GM19372 (cell line): ENCODE results near the gene UNC5B.
"Not testable (repeated sequence)": the region's sequence is repeated elsewhere in the genome, so short reads cannot be mapped to it uniquely, and the experiment has no call there.

ENCODE experiments used
- ATAC-seq: cut with Tn5 transposase; IDR thresholded peaks from one replicate; pipeline ENCODE4 v1.9.1; 2021; ENCODE audit warnings: mild to moderate bottlenecking, low read depth, moderate library complexity; ENCODE audit not compliant: unreplicated experiment

UNC5B gene

DNA sequence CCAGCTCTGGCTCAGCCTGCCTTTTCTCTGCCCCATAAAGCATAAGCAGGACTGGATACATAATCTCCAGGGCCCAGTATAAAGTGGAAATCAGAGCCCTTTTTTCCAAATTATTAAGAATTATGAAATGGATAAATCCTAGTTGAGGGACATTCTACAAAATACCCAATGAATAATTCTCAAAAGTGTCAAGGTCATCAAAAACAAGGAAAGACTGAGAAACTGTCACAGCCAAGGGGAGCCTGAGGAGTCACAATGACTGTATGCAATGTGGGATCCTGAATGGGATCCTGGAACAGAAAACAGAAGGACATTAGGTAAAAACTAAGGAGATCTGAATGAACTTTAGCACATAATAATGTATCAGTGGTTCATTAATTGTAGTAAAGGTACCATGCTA is 4.8 kb upstream of the UNC5B start:
- ATAC-seq, result no peak

DNA sequence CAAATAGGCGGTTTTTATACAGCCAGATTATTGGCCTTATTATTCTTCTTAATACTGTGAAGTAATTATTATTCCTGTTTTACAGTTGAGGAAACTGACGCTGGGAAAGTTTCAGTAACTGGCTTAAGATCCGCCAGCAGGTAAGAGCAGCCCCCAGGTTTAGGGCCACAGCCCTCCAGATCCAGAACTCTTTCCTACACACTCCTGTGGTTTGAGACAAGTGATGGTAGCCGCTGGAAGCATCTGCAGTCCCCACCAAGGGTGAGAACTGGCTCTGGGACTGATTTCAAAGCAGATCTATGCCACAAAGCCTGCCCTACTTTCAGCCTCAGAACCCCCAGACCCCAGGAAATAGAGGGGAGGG is 3.0 kb upstream of the UNC5B start:
- no peak for ATAC-seq

DNA sequence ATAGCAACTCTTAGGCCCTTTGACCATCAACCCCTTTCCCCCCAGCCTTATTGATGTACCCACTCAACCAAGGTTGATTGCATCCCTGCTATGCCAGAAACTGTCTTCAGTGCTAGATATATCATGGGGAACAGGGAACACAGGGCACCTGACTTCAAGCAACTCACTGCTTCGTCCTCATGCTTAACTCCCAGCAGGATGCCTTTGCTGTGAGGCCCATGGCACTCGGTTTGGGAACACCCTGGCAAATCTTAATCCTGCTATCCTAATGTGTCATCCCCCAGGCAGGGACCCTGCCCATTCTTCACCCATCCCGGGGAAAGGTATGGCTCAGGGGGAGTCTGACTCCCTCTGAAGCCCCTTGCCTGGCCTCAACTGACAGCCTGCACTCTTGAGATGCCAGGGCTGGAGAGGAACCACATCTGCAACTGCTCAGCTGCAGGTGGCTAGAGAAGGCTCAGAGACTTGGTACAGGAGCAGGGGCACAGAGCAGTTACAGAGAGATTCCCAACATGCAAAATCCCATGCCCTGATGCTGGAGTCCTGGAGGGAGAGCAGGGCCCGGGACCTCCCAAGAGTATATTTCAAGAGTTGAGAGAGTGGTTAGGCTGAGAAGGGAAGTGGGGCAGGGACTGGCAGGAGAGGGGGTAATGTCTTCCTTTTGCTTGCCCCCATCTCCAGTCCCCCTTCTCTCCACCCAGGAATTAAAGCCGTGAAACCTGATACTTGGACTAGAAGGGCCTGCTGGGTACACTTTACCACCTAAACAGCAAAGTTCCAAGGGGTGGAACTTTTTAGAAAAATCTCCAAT is 2.4 kb upstream of the UNC5B start:
- no peak for ATAC-seq

DNA sequence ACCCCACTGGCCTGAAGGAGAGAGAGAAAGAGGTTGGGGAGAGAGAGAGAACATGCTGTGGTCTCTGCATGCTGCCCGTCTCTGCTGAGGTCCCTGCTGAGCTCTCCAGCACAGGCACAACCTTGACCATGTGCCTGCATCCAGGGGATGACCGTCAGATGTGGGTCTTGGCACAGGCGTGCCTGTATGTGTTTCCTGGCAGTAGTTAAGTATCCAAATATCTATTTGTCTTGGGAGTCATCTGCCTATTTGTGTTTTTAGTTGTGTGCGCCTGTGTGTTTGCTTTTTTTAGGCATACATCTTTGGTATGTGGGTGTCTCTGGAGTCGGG is 1.9 kb upstream of the UNC5B start:
- no peak for ATAC-seq

DNA sequence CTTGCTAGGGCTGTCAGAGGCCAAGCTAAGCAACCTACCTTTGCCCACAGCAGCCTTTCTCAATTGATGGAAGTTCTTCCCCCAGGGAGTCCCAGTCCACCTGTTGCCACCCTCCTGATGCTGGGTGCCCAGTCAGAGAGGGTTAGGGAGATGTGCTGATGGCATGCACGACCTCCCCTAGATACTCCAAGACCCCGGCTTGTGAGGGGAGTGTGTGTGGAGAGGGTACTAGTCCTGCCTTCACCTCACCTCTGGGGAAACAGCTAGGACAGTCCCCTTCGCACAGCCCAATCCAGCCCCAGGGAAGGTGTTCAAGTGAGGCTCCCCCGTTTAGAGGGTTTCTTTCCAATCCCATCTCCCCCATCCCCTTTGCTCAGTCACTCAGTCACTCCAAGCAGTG is 1.3 kb upstream of the UNC5B start:
- ATAC-seq, result no peak

DNA sequence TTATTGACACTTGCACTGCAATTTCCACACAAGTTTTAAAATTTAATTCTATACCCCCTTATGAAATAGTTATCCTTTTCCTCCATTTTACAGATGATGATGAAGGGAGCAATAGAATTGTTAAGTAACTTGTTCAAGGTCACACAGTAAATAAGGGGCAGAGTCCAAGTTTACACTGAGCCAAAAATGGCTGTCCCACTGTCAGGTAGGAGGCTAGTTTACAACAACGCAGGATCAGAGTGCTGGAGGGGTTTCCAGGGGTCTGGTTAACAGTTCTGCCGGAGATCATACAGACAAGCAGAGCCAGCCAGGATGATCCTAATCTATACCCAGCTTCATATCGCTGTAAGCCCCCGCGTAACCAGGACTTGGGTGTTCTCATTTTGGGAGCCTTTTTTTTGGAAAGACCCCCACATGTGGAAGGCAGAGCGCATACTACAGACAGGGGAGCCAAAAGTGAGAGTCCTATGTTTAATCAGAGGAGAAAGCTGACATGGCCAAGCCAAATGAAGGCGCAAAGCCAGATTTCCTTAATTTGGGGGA is 524 bp upstream of the UNC5B start:
- ATAC-seq, result no peak

DNA sequence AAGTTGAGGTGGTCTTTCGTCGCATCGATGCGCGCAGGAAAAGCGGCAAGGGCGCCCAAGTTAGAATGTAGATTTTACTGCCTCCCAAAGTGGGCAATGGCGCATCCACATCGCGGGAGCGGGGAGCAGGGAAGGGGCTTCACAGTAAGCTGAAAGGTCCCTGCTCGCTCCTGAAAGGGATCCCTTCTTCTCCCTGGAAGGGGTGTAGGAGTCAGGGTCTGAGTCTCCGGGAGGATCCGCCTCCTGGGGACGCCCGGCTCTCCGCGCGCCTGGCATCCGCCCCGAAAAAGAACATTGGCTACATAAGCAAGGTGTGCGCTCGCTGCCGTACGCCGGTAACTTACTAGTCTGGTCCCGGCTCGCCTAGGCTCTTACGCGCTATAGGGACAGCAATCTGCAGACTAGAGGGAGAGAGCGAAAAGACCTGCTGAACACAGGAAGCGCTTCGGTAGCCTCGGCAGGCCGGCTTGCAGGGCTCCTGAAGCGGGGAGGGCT is 804 bp downstream of the UNC5B start:
- ATAC-seq, result no peak

DNA sequence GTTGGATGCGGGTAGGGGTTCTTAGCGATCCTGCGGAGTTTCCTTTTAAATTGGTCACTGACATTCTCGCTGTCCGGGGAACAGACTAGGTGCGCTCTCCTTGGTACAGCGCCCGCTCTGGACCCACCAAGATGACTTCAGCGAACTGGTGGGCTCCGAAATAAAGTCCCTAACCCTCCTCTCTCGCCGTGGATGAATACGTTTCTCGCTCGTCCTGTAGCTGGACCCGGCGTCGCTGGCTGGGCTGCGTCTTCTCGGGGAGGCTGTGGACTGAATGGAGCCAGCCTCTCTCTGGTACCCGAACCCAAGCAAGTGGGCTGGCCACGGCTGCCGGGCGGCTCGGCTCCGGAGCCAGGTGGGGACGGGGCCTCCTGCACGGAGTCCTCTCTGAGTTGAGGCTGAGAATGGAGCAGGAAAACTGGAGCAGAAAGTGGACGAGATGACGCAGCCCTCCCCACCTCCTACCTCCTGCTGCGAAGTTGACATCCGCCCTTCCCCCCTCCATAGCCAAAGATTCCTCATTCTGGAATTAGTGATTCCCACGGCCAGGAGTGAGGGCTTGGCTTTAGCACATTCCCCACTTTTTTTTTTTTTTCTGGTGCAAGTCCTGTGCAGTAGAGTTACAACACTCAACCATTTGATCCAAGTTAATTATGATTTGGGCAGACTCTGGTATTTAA is 1.5 kb downstream of the UNC5B start:
- no peak for ATAC-seq

DNA sequence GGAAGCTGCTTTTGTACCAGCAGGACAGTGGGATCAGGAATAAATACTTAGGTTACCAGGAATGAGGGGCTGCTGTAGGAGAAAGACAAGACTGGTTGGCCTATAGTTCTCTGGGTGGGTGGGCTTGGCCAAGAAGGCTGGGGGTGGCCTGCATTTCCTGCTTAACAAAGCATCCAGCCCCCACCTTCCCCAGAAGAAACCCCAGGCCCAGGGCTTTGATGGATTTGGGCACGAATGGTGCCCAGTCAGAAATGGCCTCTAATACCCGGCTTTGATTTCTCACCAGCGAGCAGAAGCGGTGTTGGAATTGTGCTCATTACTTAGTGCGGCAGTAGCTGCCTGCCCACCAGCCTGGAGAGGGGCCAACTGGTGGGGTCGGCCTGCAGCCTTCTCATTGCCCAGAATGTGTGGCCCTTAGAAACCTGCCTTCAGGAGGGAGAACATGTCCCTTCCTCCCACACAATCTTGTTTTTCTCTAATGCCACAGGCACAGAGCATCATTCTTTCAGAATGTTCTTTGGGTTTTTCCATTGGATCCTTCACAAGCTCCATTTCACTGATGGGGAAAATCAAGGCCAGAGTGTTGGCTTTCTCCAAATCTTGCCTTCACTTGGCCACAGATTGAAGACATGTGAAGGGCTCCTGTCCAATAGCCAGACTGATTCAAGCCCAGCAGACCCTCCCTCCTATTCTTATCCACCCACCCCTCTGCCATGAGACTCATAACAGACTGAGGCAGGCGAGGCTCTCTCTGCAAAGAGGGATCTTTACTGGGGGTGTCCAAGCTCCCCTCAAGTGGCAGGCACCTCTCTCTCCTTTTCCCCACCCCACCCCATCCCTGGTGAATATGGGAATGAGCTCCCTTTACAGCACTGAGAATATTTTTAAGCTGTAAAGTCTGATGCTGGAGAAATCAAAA is 2.5 kb downstream of the UNC5B start:
- ATAC-seq, result no peak

DNA sequence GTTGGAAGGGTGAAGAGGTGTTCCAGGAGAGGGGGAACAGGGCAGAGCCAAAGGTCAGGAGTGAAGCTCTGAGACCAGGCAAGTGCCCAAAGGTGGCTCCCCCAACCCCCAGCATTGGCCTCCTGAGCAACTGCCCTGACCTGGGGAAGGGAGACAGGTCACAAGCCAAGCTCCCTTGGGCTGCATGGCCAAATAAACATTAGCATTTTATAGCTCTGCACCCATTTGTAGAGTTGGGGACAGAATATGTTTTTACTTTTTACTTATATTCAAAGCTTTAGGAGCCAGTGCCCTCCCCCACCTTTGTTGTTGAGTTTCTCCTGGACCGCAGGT is 4.0 kb downstream of the UNC5B start:
- ATAC-seq, result no peak

DNA sequence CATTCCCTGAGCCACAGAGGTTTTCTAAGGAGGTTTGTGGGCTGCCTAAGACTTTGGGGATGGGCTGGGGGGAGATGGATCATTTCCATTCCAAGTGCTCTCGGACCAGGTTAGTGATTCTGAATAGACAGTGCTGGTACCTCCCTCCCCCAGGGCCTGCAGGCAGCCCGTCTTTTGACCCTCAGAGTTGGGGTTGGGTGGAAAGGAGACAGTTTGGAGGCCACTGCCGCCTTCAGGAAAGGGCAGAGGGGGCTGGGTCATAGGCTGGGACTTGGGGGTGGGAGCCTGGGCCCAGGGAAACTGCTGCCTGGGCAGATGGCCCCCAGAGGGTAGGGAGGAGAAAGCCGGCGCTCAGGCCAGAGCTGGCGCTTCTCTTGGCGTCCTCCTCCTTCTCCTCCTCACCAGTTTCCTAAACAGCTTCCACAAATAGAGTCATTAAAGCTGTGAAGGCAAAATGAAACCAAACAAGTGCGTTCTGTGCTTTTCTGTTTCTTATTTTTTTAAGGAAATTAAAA is 4.4 kb downstream of the UNC5B start:
- no peak for ATAC-seq

DNA sequence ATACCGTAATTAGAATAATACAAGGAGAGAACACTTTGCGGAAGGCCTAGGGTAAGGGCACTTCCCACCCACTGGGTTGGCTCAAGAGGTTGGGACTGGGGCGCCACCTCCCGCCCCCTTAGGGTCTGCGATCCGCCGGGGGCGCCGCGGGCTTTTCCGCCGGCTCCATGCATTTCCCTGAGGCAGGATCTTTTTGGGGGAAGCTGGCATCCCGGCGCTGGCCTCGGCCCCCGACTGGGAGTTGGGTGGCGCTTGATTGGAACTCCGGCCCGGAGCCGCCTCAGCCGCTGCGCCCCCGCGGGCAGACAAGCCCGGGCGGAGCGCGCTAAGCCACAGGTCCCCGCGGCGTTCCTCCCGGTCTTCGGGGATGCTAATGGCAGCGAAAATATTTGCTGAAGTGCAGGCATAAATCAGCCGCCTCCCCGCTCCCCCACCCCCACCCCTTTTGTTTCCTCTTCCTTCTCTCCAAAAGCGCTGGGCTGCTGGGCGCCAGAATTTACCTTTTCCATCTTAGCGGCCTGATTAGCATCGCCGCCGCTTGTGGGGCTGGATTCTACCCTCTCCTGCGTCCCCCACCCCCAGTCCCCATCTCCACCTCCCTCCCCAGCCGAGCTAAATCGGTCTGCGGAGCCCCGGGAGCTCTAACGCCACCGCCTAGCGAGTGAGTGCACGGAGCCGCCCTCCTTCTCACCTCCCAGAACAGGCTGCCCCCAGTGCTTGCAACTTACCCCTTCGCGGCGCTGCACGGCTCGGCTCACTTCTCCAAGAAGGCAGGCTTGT is 5.1 kb downstream of the UNC5B start:
- ATAC-seq, result no peak

DNA sequence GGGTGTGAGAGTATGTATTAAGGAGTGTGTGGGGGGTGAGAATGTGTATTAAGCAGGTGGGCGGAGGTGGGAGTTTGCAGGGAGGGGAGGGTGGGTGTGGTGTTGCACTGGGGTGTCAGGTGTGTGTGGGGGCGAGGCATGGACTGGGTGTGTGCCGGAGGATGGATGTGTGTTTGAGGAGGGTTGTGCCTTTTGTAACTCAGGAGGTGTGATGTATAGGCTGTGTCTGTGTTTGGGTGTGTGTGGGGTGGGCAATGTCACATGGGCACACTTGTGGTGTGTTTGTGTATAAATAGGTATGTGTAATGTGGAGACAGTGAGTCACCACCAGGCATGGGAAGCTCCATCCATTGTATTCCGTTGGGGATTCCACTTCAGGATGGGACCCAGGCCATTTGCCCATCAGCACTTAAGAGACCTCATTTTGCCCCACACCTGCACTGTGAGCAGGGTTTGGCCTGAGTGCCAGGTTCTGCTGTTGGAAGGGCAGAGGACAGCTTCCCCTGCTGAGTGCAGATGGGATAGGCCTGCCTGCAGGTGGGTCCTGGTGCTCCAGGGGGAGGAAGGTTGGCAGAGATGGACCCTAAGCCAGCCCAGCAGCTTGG is 5.8 kb downstream of the UNC5B start:
- no peak for ATAC-seq

DNA sequence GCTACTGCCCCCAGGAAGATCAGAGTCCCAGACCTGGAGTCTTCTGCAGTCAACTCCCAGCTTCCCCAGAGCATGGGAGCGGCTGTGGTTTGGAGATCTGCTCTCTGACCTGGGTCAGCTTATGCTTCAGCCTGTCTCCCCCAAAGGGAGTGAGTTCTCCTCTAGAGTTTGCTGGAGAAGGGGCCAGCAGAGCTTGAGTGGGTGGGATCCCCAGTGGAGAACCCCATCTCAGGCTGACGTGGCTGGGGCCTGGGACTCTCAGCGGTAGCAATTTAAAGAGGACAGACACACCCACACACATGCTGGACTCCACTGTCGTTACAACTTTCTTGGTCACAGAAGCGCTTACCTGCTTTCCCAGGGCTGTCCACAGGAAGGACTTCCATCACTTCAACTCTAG is 6.3 kb downstream of the UNC5B start:
- no peak for ATAC-seq

DNA sequence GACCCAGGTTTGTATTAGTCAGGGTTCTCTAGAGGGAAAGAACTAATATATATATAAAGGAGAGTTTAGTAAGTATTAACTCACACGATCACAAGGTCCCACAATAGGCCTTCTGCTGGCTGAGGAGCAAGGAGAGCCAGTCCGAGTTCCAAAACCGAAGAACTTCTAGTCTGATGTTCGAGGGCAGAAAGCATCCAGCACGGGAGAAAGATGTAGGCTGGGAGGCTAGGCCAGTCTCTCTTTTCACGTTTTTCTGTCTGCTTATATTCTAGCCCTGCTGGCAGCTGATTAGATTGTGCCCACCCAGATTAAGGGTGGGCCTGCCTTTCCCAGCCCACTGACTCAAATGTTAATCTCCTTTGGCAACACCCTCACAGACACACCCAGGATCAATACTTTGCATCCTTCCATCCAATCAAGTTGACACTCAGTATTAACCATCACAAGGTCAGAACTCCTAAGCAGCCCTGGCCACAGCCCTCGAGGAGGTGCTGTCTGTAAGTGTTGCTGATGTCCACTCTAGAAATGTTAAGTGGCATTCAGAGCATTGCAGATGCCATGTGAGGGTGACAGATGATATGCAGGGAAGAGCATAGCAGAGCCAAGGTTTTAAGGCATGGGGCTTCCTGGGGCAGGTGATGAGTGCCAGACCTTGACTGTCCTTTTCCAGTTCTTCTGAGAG is 7.0 kb downstream of the UNC5B start:
- ATAC-seq, result not testable (repeated sequence)

DNA sequence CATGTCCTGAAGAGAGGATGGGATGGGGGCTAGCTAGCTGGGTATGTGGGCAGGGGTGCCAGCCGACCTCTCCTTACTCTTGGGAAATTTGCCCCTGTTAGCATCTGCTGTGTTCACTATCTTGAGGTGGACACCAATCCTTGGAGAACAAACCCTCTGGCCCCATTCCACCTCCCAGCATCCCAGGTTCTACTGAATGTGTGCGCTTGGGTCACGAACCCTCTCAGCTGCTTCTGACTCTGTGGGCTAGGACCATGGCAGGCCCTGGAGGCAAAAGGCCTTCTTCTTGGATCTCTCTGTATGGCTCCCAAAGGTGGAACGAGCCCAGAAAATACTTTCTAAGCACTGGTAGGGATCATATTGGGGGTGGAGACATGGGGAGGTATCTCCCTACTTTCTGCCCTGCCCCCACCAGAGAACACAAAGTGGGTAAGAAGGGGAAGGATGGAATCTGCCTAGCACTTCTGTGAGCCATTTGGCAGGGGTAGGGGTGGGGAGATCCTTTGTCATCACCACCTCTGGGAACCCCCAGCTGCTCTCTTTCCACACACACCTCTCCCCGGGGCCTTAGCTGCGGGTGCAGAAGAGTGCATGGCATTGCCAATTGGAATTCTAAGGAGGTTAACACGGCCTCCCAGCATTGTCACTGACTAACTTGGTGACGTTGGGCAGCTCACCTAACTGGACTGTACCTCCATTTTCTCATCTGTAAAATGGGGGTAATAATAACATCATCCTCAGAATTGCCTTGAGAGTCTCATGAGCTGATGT is 7.7 kb downstream of the UNC5B start:
- ATAC-seq, result no peak

DNA sequence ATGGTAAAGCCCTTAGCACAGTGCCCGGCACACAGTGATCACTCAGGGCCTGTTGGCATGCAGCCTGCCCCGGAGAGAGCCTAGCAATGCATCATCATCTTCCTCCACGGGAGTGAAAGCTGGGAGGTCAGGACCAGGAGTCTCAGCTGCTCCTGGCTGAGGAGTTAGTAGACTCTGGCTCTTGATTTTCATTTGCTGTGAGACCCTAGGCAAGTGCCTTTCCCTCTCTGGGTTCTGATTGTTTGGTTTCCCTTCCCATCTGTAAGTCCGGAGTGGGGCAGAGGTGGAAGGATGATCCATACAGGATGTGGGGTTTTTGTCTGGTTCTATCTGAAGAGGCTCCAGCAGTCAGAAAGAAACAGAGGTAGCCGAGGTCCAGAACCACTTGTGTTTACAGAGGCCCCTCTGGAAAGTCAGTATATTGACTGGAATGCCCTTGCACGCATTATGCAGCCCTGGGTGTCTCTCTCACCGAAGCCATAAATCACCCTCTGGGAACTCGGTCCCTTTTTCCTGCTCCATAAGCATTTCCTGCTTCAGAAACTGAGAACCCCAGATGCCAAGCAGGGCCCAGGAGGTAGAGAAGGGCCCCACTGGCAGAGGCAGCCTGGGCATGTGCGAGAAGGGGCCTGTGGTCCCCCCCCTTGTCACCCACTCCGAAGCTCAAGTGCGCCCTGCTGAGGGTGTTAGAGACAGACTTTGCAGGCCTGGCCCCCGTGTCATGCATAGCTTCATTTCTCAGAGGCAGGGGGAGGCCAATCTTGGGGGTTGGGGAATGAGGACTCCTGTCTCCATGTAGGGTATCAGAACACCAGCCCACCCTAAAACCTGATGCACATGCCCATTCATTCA is 8.5 kb downstream of the UNC5B start:
- ATAC-seq, result no peak
